ENCODE data around the gene STAB2.

STAB2 gene

DNA sequence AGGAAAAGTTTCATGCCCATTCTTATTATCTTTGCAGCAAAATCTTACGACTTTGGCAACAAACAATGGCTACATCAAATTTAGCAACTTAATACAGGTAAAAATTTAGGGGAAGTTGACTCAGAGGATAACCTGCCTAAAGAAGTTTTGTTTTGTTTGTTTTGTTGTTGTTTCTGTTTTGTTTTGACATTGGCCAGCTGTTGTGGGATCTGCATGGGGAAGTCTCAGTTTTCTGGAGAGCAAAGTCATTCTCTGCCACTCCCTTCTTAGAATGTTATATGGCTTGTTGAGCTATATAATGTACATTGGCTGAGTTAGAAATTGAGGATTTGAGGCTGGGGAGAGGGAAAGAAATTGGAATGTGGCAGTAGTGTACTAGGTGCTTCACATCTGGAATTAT is 144.5 kb downstream of the STAB2 start:
- no peak overlapping the region for H3K4me3 ChIP-seq (ENCODE audit: control insufficient read depth, low read depth, low read length)
- TF ChIP-seq, protein P1, sequence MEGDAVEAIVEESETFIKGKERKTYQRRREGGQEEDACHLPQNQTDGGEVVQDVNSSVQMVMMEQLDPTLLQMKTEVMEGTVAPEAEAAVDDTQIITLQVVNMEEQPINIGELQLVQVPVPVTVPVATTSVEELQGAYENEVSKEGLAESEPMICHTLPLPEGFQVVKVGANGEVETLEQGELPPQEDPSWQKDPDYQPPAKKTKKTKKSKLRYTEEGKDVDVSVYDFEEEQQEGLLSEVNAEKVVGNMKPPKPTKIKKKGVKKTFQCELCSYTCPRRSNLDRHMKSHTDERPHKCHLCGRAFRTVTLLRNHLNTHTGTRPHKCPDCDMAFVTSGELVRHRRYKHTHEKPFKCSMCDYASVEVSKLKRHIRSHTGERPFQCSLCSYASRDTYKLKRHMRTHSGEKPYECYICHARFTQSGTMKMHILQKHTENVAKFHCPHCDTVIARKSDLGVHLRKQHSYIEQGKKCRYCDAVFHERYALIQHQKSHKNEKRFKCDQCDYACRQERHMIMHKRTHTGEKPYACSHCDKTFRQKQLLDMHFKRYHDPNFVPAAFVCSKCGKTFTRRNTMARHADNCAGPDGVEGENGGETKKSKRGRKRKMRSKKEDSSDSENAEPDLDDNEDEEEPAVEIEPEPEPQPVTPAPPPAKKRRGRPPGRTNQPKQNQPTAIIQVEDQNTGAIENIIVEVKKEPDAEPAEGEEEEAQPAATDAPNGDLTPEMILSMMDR (IDR thresholded peaks at IDR 0.05; ENCODE audit: control insufficient read depth, insufficient read depth, low read depth, low read length, missing control alignments): no peak
- no peak for DNase-seq (ENCODE audit: low read depth)

DNA sequence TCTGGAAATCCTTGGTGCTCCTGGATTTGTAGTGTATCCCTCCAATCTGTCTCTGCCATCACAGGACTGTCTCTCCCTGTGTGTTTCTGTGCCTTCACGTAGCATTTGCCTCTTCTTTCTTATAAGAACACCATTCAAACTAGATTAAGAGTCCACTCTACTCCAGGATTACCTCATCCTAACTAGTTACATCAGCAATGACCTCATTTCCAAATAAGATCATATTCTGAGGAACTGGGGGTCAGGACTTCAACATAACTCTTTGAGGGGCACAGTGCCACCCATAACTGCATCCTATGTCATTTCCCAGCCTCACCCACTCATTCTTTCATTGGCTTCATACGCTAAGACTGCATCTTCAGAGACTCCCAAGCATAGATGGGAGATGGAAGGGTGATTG is 147.8 kb downstream of the STAB2 start:
- no peak for DNase-seq (ENCODE audit: low read depth)
- TF ChIP-seq, protein P1 (IDR thresholded peaks at IDR 0.05; ENCODE audit: control insufficient read depth, insufficient read depth, low read depth, low read length, missing control alignments): no peak

DNA sequence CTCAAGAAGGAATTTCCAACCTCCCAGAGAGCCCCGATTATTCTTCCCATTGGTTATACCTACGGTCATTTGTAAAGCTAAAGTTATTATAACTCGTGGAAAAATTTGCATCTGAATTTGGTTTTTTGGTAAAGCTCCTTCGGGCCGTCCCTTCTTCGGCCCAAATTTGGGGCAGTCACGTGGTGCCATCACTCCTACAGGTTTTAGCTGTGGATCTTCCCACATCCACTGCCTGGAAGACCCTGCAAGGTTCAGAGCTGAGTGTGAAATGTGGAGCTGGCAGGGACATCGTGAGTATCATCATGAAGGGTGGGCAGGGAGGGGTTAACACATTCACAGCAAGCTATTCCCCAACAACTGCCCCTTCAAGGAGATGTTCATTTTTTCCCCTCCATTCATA is 148.2 kb downstream of the STAB2 start:
- DNase-seq (ENCODE audit: low read depth): no peak
- H3K4me3 ChIP-seq (ENCODE audit: control insufficient read depth, low read depth, low read length): no peak overlapping the region
- TF ChIP-seq, protein P1 (IDR thresholded peaks at IDR 0.05; ENCODE audit: control insufficient read depth, insufficient read depth, low read depth, low read length, missing control alignments): no peak

More for the DNA sequence above, 147.8 kb downstream of the STAB2 start:
- H3K4me3 ChIP-seq (ENCODE audit: control insufficient read depth, low read depth, low read length): no peak overlapping the region

DNA sequence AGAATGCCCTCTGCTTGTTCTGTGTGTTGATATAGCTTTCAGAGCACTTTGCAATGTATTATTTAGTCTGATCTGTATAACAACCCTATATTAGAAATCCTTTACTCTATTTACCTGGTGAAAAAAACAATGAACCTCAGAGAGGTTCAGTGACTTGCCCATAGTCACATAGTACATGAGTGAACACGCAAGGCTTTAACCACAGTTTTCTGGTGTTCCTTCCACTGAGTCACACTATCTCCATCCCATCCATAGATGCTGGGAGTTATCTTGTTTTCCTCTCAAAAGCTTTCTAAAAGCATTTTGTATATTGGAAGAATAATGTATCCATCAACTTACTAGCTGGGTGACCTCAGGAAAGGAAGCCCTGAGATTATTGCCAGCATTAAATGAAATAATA is 149.5 kb downstream of the STAB2 start:
- TF ChIP-seq, protein P1 (IDR thresholded peaks at IDR 0.05; ENCODE audit: control insufficient read depth, insufficient read depth, low read depth, low read length, missing control alignments): no peak
- H3K4me3 ChIP-seq (ENCODE audit: control insufficient read depth, low read depth, low read length): no peak overlapping the region
- no peak for DNase-seq (ENCODE audit: low read depth)

DNA sequence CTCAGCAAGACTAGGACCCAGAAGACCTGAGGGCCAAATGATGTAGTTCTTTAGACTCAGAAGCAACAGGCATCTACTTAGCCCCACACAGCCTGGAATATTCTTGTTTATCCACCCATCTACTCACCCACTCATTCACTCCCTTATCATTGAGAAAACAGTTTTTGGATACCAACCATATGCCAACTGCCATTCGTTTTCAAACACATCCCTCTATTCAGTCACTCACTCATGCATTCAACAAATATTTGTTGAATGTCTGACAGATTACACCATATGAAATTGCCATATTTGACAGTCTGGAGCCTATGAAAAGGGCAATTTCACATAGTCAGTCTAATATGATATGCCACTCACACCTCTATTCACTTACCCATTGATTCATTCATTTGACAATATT is 150.8 kb downstream of the STAB2 start:
- DNase-seq (ENCODE audit: low read depth): no peak
- H3K4me3 ChIP-seq (ENCODE audit: control insufficient read depth, low read depth, low read length): no peak overlapping the region
- TF ChIP-seq, protein P1 (IDR thresholded peaks at IDR 0.05; ENCODE audit: control insufficient read depth, insufficient read depth, low read depth, low read length, missing control alignments): no peak

DNA sequence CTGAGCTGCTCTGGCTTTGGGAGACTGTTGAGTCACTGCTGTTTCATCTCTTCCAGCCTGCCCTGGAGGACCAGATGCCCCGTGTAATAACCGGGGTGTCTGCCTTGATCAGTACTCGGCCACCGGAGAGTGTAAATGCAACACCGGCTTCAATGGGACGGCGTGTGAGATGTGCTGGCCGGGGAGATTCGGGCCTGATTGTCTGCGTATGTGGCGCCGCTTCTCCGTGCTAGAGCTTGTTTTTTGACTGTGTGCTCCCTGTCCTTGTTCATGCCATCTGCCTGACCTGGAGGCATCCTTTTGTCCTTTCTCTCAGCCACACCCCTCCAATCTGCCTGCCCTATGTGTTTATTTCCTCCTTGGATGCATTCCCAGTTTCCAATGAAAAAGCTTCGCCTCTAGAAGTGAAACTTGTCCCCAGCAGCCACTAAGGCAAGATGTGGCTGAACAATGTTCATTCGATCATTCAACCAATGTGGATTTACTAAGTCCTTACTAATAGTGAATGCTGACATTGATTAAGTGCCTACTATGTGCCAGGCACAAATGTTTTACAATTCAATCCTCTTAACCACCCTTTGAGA is 155.4 kb downstream of the STAB2 start:
- H3K4me3 ChIP-seq (ENCODE audit: control insufficient read depth, low read depth, low read length): no peak overlapping the region
- TF ChIP-seq, protein P1 (IDR thresholded peaks at IDR 0.05; ENCODE audit: control insufficient read depth, insufficient read depth, low read depth, low read length, missing control alignments): no peak
- DNase-seq (ENCODE audit: low read depth): no peak

DNA sequence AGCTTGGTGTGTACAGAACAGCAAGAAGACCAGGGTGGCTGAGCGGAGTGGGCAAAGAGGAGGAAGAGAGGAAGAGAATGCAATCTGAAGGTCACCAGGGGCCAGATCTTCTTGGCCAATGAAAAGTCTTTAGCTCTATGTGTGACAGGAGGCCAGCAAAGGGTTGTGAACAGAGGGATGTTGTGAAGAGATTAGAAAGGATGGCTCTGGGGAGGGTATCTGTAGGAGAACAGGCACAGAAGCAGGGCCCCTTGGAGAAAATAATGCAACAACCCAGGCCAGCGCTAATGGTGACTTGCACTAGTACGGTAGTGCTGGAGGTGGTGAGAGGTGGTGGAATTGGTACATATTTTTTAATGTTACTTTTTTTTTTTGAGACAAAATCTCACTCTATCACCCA is 156.7 kb downstream of the STAB2 start:
- no peak for DNase-seq (ENCODE audit: low read depth)
- no peak overlapping the region for H3K4me3 ChIP-seq (ENCODE audit: control insufficient read depth, low read depth, low read length)
- TF ChIP-seq, protein P1 (IDR thresholded peaks at IDR 0.05; ENCODE audit: control insufficient read depth, insufficient read depth, low read depth, low read length, missing control alignments): no peak
